PC-3 (cell line): ENCODE results near the gene NMRK2. TPM values are rescaled to one million over a fixed set of nuclear protein-coding genes. Genes with fewer than 3 reads are reported as not detected.
A peak's percentile ranks its signal among the peaks of the same experiment; 100 is the strongest.
"Not testable (repeated sequence)": the region's sequence is repeated elsewhere in the genome, so short reads cannot be mapped to it uniquely, and the experiment has no call there.

Source experiments
- ATAC-seq: fragments of 200-7000 bp; cut with Tn5 transposase; 2 replicates; pipeline ENCODE4 v1.9.1; 2020; ENCODE audit warnings: mild to moderate bottlenecking, moderate library complexity
- BruUV-seq: library from RNA; stranded (reverse); fragments of 400-500 nt; replicated peaks from 2 replicates; lab custom pipeline; 2021; lab: Mats Ljungman, UMichigan
- CTCF ChIA-PET: fragments of 300-600 bp; sonication (Branson Sonifier 250); formaldehyde crosslinking; loops from one replicate; lab custom pipeline; 2022; ENCODE audit warnings: antibody characterized with exemption; lab: Charles Lee
- POLR2A ChIA-PET: fragments of 300-600 bp; sonication (Branson Sonifier 250); formaldehyde crosslinking; loops from one replicate; lab custom pipeline; 2022; ENCODE audit warnings: antibody characterized with exemption; ENCODE audit not compliant: unreplicated experiment; lab: Charles Lee
- DNase-seq: peaks from one replicate; pipeline ENCODE4 v3.0.0-alpha.2; 2015
- H2AFZ ChIP-seq: fragments of 300-600 bp; sonication (generic); 2 replicates; pipeline ENCODE4 v1.6.0; 2016; ENCODE audit warnings: antibody characterized with exemption, low read length
- H3F3A ChIP-seq: fragments of 300-600 bp; sonication (generic); one replicate; pipeline ENCODE4 v1.6.0; 2017; ENCODE audit warnings: antibody characterized with exemption, low read length, control low read depth, mild to moderate bottlenecking; ENCODE audit not compliant: unreplicated experiment
- H3K27ac ChIP-seq: fragments of 300-600 bp; sonication (generic); 2 replicates; pipeline ENCODE4 v1.5.1; 2016; ENCODE audit warnings: mild to moderate bottlenecking, low read length
- H3K27me3 ChIP-seq: fragments of 300-600 bp; sonication (generic); 2 replicates; pipeline ENCODE4 v1.6.1; 2016; ENCODE audit warnings: low read length, mixed read lengths
- H3K36me3 ChIP-seq: fragments of 300-600 bp; sonication (generic); 2 replicates; pipeline ENCODE4 v1.6.1; 2016; ENCODE audit warnings: low read depth, mixed run types, low read length, mixed read lengths
- H3K4me1 ChIP-seq: fragments of 300-600 bp; sonication (generic); 2 replicates; pipeline ENCODE4 v1.5.1; 2016; ENCODE audit warnings: low read length; ENCODE audit not compliant: insufficient read depth
- H3K4me2 ChIP-seq: fragments of 300-600 bp; sonication (generic); 2 replicates; pipeline ENCODE4 v1.6.0; 2016; ENCODE audit warnings: low read length
- H3K4me3 ChIP-seq: fragments of 300-600 bp; sonication (generic); 2 replicates; pipeline ENCODE4 v1.5.1; 2016; ENCODE audit warnings: mild to moderate bottlenecking, low read length, mixed read lengths
- H3K79me2 ChIP-seq: fragments of 300-600 bp; sonication (generic); 2 replicates; pipeline ENCODE4 v1.6.1; 2017; ENCODE audit warnings: low read length, mixed read lengths
- H3K9ac ChIP-seq: fragments of 300-600 bp; sonication (generic); 2 replicates; pipeline ENCODE4 v1.6.0; 2016; ENCODE audit warnings: mild to moderate bottlenecking, low read length
- H3K9me2 ChIP-seq: fragments of 300-600 bp; sonication (generic); replicated peaks from 2 replicates; pipeline ENCODE4 v1.6.1; 2016; ENCODE audit warnings: mixed run types, low read length, mixed read lengths
- H3K9me3 ChIP-seq: fragments of 300-600 bp; sonication (generic); 2 replicates; pipeline ENCODE4 v1.6.1; 2016; ENCODE audit warnings: low read length, mixed read lengths
- H4K20me1 ChIP-seq: fragments of 300-600 bp; sonication (generic); 2 replicates; pipeline ENCODE4 v1.6.1; 2016; ENCODE audit warnings: low read length, mixed read lengths
- CTCF ChIP-seq: fragments of 300-600 bp; sonication (generic); conservative IDR thresholded peaks from 2 replicates; pipeline ENCODE4 v1.5.1; 2017; ENCODE audit warnings: antibody characterized with exemption, low read depth, mild to moderate bottlenecking, low read length
- EZH2 ChIP-seq: fragments of 300-600 bp; sonication (generic); IDR thresholded peaks from one replicate; pipeline ENCODE4 v1.6.1; 2017; ENCODE audit warnings: antibody characterized with exemption, mild to moderate bottlenecking, low read length; ENCODE audit not compliant: unreplicated experiment
- EZH2phosphoT487 ChIP-seq: fragments of 300-600 bp; sonication (generic); IDR thresholded peaks from 2 replicates; pipeline ENCODE4 v1.6.1; 2018; ENCODE audit warnings: mild to moderate bottlenecking, antibody characterized with exemption, low read length, borderline replicate concordance
- intact Hi-C: fragments of 100-400 bp; cut with micrococcal nuclease; formaldehyde crosslinking; loops from 2 replicates; pipeline ENCODE4 v1.9.0; 2023
- total RNA-seq: library from RNA; depleted of rRNA; stranded (reverse); fragments of >200 nt; gene quantifications from 2 replicates; pipeline ENCODE4 v1.2.3, GENCODE V29; 2014

The NMRK2 gene
- total RNA-seq, 1 experiment from 2014 or later = not detected

- H3F3A ChIP-seq = no peaks in the 10 kb centered on the region
- no peak overlapping the region for H3K27ac ChIP-seq
- H3K4me1 ChIP-seq = peaks cover 15% of the 10 kb centered on the region
- no peaks in the 10 kb centered on the region for H3K9me2 ChIP-seq
- H4K20me1 ChIP-seq = no peaks in the 10 kb centered on the region
- H3K27me3 ChIP-seq = no peaks in the 10 kb centered on the region
- POLR2A ChIA-PET = no interaction called here
- H3K4me2 ChIP-seq = no peak overlapping the region
- no peak overlapping the region for H3K4me3 ChIP-seq
- no peak overlapping the region for H3K9ac ChIP-seq
- CTCF ChIA-PET = no interaction called here
- peaks cover 29% of the 10 kb centered on the region for H3K79me2 ChIP-seq
- H3K36me3 ChIP-seq = no peaks in the 10 kb centered on the region; the same call in 1 of the 2 replicates
- H3K9me3 ChIP-seq = no peaks in the 10 kb centered on the region
- H2AFZ ChIP-seq = no peak overlapping the region
- ATAC-seq (no peak), DNase-seq (no peak)
- intact Hi-C loops = no loop called here
- TF ChIP-seq EZH2 (no peak), EZH2phosphoT487 (no peak)
- BruUV-seq = no TSS peak
These were observed 31.7 kb downstream of the NMRK2 start for GRCh38 chr19:3964256-3965194.

- H3F3A ChIP-seq = no peaks in the 10 kb centered on the region
- no peaks in the 10 kb centered on the region; the same call in 1 of the 2 replicates for H3K36me3 ChIP-seq
- CTCF ChIA-PET = no interaction called here
These were observed 33.5 kb downstream of the NMRK2 start for GRCh38 chr19:3966051-3967017.

GRCh38 chr19:3967983-3968382, 35.1 kb downstream of the NMRK2 start:
- H3F3A ChIP-seq, H3K9me2 ChIP-seq, H3K4me3 ChIP-seq, H2AFZ ChIP-seq, H3K36me3 ChIP-seq, BruUV-seq, intact Hi-C loops, H4K20me1 ChIP-seq, DNase-seq, ATAC-seq, H3K27me3 ChIP-seq, H3K9ac ChIP-seq, H3K9me3 ChIP-seq, POLR2A ChIA-PET: not testable (repeated sequence)
- CTCF ChIA-PET = interaction anchor here (0.6 to 1.6 kb wide), 2 partner anchors 87 to 205 kb away, joined by 3 to 7 read pairs; partner anchors contain the start of genes ATCAY and MRPL54
- H3K79me2 ChIP-seq = peaks cover 41% of the 10 kb centered on the region
- H3K27ac ChIP-seq = peak overlapping the region; percentile 93
- H3K4me1 ChIP-seq = peaks cover 15% of the 10 kb centered on the region
- H3K4me2 ChIP-seq = peak overlapping the region; percentile 99; the same call in 1 of the 2 replicates

More at GRCh38 chr19:3966051-3967017, 33.5 kb downstream of the NMRK2 start:
- no peak overlapping the region for H2AFZ ChIP-seq
- no peaks in the 10 kb centered on the region for H3K9me2 ChIP-seq
- BruUV-seq = no TSS peak
- no peak overlapping the region for H3K27ac ChIP-seq
- H4K20me1 ChIP-seq = no peaks in the 10 kb centered on the region
- POLR2A ChIA-PET = no interaction called here
- peaks cover 15% of the 10 kb centered on the region for H3K4me1 ChIP-seq
- TF ChIP-seq CTCF = no peak
- TF ChIP-seq EZH2 = no peak
- TF ChIP-seq EZH2phosphoT487 = no peak
- no peak overlapping the region for H3K4me3 ChIP-seq
- DNase-seq = no peak
- no peak for ATAC-seq
- H3K9me3 ChIP-seq = no peaks in the 10 kb centered on the region
- intact Hi-C loops = no loop called here
- H3K79me2 ChIP-seq = peaks cover 41% of the 10 kb centered on the region
- H3K27me3 ChIP-seq = no peaks in the 10 kb centered on the region
- H3K9ac ChIP-seq = no peak overlapping the region
- H3K4me2 ChIP-seq = no peak overlapping the region
